Activated CD8-positive, alpha-beta T cell treated with anti-CD3 and anti-CD28 coated beads for 36 hours (primary cell): ENCODE measurements around the gene DSTN. TPM values are rescaled to one million over a fixed set of nuclear protein-coding genes. Genes with fewer than 3 reads are reported as not detected.
A peak's percentile ranks its signal among the peaks of the same experiment; 100 is the strongest.

Experiments
- ATAC-seq: fragments of 200-7000 bp; cut with Tn5 transposase; one replicate; pipeline ENCODE4 v1.10.0; 2021; ENCODE audit warnings: mild to moderate bottlenecking, moderate library complexity
- CTCF ChIA-PET: fragments of 350-600 bp; sonication (Branson Sonifier 250); formaldehyde crosslinking; loops from one replicate; lab custom pipeline; 2021; ENCODE audit warnings: antibody characterized with exemption; lab: Charles Lee
- POLR2A ChIA-PET: fragments of 350-600 bp; sonication (Branson Sonifier 250); formaldehyde crosslinking; loops from one replicate; lab custom pipeline; 2021; ENCODE audit warnings: antibody characterized with exemption; lab: Charles Lee
- DNase-seq: peaks from one replicate; pipeline ENCODE4 v3.0.0-alpha.2; 2020
- H3K27ac Mint-ChIP-seq: one replicate; pipeline ENCODE4 v1.8.0; 2021; ENCODE audit warnings: mild to moderate bottlenecking, mixed read lengths
- H3K27me3 Mint-ChIP-seq: one replicate; pipeline ENCODE4 v1.8.0; 2021; ENCODE audit warnings: mixed read lengths
- H3K36me3 Mint-ChIP-seq: one replicate; pipeline ENCODE4 v1.8.0; 2021; ENCODE audit warnings: low read depth, mixed read lengths
- H3K4me1 Mint-ChIP-seq: one replicate; pipeline ENCODE4 v1.8.0; 2021; ENCODE audit warnings: low read depth, mixed read lengths
- H3K4me3 Mint-ChIP-seq: one replicate; pipeline ENCODE4 v1.8.0; 2021; ENCODE audit warnings: mild to moderate bottlenecking, moderate library complexity, mixed read lengths
- H3K9me3 Mint-ChIP-seq: one replicate; pipeline ENCODE4 v1.8.0; 2021; ENCODE audit warnings: mixed read lengths
- intact Hi-C: fragments of 100-400 bp; cut with micrococcal nuclease; formaldehyde crosslinking; loops from one replicate; pipeline ENCODE4 v1.10.0; 2022
- total RNA-seq, 2 experiments: library from RNA; stranded (reverse); gene quantifications; one replicate each; pipeline ENCODE4 v1.2.3, GENCODE V29; 2021
- TF ChIP-seq, protein P1 (sequence below): fragments of 200-600 bp; IDR thresholded peaks from one replicate; pipeline ENCODE4 v1.8.0; 2022; ENCODE audit warnings: antibody characterized with exemption, mild to moderate bottlenecking

Gene DSTN
- total RNA-seq, 2 experiments from 2014 or later = 55.5 to 56.4 TPM

DNA sequence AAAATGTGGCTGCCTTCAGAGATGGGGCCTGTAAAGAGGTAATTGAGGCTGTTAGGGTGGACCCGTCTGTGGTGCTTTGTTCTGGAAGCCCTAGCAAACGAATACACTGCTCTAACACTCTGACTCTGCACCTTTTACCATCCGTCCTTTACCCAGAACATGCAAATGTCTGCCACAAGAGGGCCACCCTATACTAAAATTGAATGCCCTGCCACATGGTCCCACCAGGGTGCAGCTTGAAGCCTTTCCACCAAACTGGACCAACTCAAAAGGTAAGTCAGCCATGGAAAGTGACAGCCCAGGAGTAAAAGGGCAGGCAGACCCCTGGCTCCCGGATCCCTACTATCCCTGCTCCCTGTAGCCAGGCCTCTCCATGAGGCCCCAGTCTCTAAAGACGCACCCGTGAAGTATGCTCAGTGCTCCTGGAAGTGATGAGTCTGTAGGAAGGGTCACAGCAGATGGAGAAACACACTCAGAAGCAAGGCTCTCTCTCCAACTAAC is 32.9 kb upstream of the DSTN start:
- POLR2A ChIA-PET = no interaction called here
- Mint-ChIP-seq H3K4me3 (no peak overlapping the region), H3K27ac (no peak overlapping the region), H3K9me3 (no peaks in the 10 kb centered on the region), H3K27me3 (peaks cover 16% of the 10 kb centered on the region), H3K36me3 (no peaks in the 10 kb centered on the region), H3K4me1 (peaks cover 15% of the 10 kb centered on the region)
- CTCF ChIA-PET = interaction anchor here (0.6 to 2.1 kb wide), 24 partner anchors 8 to 462 kb away, joined by 3 to 17 read pairs (median 4); partner anchors contain the start of genes BANF2, DSTN and RRBP1
- peak; percentile 97 for ATAC-seq
- TF ChIP-seq, protein P1, sequence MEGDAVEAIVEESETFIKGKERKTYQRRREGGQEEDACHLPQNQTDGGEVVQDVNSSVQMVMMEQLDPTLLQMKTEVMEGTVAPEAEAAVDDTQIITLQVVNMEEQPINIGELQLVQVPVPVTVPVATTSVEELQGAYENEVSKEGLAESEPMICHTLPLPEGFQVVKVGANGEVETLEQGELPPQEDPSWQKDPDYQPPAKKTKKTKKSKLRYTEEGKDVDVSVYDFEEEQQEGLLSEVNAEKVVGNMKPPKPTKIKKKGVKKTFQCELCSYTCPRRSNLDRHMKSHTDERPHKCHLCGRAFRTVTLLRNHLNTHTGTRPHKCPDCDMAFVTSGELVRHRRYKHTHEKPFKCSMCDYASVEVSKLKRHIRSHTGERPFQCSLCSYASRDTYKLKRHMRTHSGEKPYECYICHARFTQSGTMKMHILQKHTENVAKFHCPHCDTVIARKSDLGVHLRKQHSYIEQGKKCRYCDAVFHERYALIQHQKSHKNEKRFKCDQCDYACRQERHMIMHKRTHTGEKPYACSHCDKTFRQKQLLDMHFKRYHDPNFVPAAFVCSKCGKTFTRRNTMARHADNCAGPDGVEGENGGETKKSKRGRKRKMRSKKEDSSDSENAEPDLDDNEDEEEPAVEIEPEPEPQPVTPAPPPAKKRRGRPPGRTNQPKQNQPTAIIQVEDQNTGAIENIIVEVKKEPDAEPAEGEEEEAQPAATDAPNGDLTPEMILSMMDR = peak; percentile 86
- intact Hi-C loops = loop anchor here (2.0 to 10.0 kb wide), 2 partner anchors 80 to 358 kb away; no protein-coding TSS in a partner anchor
- DNase-seq = peak; percentile 81

DNA sequence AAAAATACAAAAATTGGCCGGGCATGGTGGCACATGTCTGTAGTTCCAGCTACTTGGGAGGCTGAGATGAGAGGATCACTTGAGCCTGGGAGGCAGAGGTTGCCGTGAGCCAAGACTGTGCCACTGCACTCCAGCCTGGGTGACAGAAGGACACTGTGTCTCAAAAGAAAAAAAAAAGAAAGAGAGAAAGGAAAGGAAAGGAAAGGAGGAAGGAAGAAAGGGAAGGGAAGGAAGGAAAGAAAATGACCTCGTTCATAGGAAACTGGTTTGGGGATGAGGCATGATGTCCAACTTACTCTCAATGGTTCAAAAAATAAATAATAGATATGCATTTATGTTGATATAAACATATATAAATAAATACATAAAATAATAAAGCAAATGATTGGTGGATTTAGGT is 31.9 kb upstream of the DSTN start:
- intact Hi-C loops = loop anchor here (2.0 to 10.0 kb wide), 2 partner anchors 79 to 357 kb away; no protein-coding TSS in a partner anchor
- H3K4me3 Mint-ChIP-seq = no peak overlapping the region
- POLR2A ChIA-PET = no interaction called here

DNA sequence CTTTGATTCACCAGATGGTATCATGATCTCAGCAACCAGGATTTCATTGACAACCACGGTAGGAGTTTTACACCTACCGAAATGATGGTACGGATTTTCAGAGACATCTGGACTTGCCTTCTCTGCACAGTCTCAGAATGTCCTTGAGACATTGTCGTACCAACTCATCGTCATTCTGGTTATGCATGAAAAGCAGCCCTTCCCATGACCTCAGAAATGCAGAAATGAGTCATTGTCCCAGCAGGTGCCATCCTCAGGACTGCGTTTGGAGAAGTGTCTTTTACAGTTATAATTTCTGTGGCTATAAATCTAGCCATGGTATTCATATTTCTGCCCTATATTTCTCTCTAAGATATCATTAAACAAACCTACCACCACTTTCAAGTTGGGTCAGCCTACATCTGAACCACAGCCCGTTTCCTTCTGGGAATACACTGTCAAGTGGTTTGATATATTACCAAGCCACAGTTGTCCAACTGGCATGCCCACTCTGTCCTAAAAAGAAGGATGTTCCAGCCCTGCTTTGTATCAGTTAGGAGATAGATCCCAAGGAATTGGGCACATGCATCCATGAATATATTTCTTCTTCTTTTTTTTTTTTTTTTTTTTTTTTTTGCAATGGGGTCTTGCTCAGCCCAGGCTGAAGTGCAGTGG is 31.2 kb upstream of the DSTN start:
- ChIA-PET POLR2A (no interaction called here), CTCF (no interaction called here)
- no peaks in the 10 kb centered on the region for H3K9me3 Mint-ChIP-seq

More for the DNA sequence above, 31.9 kb upstream of the DSTN start:
- Mint-ChIP-seq H3K4me1 (peaks cover 15% of the 10 kb centered on the region), H3K27ac (no peak overlapping the region), H3K27me3 (peaks cover 16% of the 10 kb centered on the region), H3K9me3 (no peaks in the 10 kb centered on the region), H3K36me3 (no peaks in the 10 kb centered on the region)
- TF ChIP-seq, protein P1 = no peak
- DNase-seq (no peak), ATAC-seq (no peak)
- CTCF ChIA-PET = interaction anchor here (1.4 to 2.0 kb wide), 3 partner anchors 11 to 456 kb away, joined by 3 to 12 read pairs (median 10); no protein-coding TSS in a partner anchor

DNA sequence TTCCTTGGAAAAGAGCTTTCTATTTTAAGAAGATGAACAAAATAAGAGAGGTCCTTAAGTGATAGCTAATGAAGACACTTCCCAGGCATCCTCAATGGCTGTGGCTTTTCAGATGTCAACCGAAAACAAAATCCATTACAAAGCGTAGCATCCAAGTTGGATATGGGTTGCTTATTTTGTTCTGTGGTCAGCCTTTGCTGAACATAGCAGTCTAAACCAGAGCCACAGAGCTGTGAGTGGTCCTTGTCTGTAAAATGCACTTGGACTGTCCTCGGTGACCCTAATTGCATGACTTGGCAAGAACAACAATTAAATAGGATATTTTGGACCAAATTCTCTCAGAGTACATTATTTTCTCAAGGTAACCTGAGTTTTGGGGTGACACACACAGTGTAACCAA is 28.3 kb upstream of the DSTN start:
- Mint-ChIP-seq H3K27ac (no peak overlapping the region), H3K27me3 (peaks cover 18% of the 10 kb centered on the region)
- POLR2A ChIA-PET = interaction anchor here (0.9 to 1.0 kb wide), 2 partner anchors 370 to 425 kb away, joined by 3 read pairs; no protein-coding TSS in a partner anchor

More for the DNA sequence above, 31.2 kb upstream of the DSTN start:
- Mint-ChIP-seq H3K27ac (no peak overlapping the region), H3K36me3 (no peaks in the 10 kb centered on the region), H3K27me3 (peaks cover 16% of the 10 kb centered on the region), H3K4me3 (no peak overlapping the region), H3K4me1 (peaks cover 11% of the 10 kb centered on the region)
- DNase-seq (peak; percentile 30), ATAC-seq (peak; percentile 43)
- TF ChIP-seq, protein P1 = no peak
- intact Hi-C loops = loop anchor here (10.0 kb wide), 1 partner anchor 356 kb away; no protein-coding TSS in a partner anchor

More for the DNA sequence above, 28.3 kb upstream of the DSTN start:
- Mint-ChIP-seq H3K9me3 (no peaks in the 10 kb centered on the region), H3K4me3 (no peak overlapping the region), H3K4me1 (peaks cover 7% of the 10 kb centered on the region), H3K36me3 (no peaks in the 10 kb centered on the region)
- CTCF ChIA-PET = interaction anchor here (0.7 kb wide), 1 partner anchor 29 kb away, joined by 3 read pairs; no protein-coding TSS in a partner anchor
- no peak for DNase-seq
- TF ChIP-seq, protein P1 = no peak
- intact Hi-C loops = no loop called here
- ATAC-seq = no peak
